HepG2 (cell line): ENCODE measurements around the gene YIF1B. TPM values are rescaled to one million over a fixed set of nuclear protein-coding genes. Genes with fewer than 3 reads are reported as not detected.

Experiments
- ATAC-seq: fragments of 200-7000 bp; cut with Tn5 transposase; 3 replicates; pipeline ENCODE4 v1.9.1; 2020; ENCODE audit warnings: mild to moderate bottlenecking, moderate library complexity
- BruUV-seq: library from RNA; stranded (reverse); fragments of 400-500 nt; replicated peaks from 2 replicates; lab custom pipeline; 2021; lab: Mats Ljungman, UMichigan
- CTCF ChIA-PET: fragments of 300-600 bp; formaldehyde crosslinking; extraction: SDS; loops from one replicate; lab custom pipeline; 2021; ENCODE audit warnings: low total read pairs, inconsistent platforms, low intra/inter-chr PET ratio; lab: Yijun Ruan, JAX
- POLR2A ChIA-PET: fragments of 350-600 bp; sonication (Branson Sonifier 250); formaldehyde crosslinking; loops from one replicate; lab custom pipeline; 2020; ENCODE audit warnings: antibody characterized with exemption, inconsistent platforms; lab: Yijun Ruan, JAX
- DNase-seq: peaks from one replicate; pipeline ENCODE4 v3.0.0-alpha.2; 2015; ENCODE audit warnings: low spot score
- FAIRE-seq: peaks from 3 replicates; lab custom pipeline; 2011; peaks lifted over from hg19 to GRCh38; lab: Jason Lieb, UNC
- H2AFZ ChIP-seq: one replicate; pipeline ENCODE4 v1.6.1; 2011; ENCODE audit warnings: low read length, inconsistent platforms
- H3K27ac ChIP-seq: fragments of 300-600 bp; 3 replicates; pipeline ENCODE4 v1.8.0; 2011; ENCODE audit warnings: mixed run types, mild to moderate bottlenecking, mixed read lengths, low read length, inconsistent platforms; ENCODE audit not compliant: insufficient read depth; ENCODE audit errors: extremely low read length
- H3K27me3 ChIP-seq, 2 experiments: fragments of 200-600 bp in 1 of 2; 2 replicates in 1 of 2; 3 replicates in 1 of 2; pipeline versions ENCODE4 v1.6.0 to v1.8.0; 2011; ENCODE audit warnings: low read length in 2 of 2, mild to moderate bottlenecking in 2 of 2, moderate library complexity in 2 of 2, inconsistent platforms in 1 of 2; ENCODE audit not compliant: insufficient read depth in 2 of 2, control insufficient read depth in 1 of 2
- H3K36me3 ChIP-seq, 2 experiments: fragments of 200-600 bp in 1 of 2; replicated peaks in 1 of 2; 2 replicates in 1 of 2; 3 replicates in 1 of 2; pipeline versions ENCODE4 v1.5.1 to v1.8.0; 2011; ENCODE audit warnings: low read length in 2 of 2, inconsistent platforms in 1 of 2; ENCODE audit not compliant: insufficient read depth in 2 of 2, control insufficient read depth in 1 of 2
- H3K4me1 ChIP-seq: 2 replicates; pipeline ENCODE4 v1.5.1; 2012; ENCODE audit warnings: low read length, inconsistent platforms; ENCODE audit not compliant: insufficient read depth
- H3K4me2 ChIP-seq: 2 replicates; pipeline ENCODE4 v1.6.0; 2011; ENCODE audit warnings: low read depth, low read length, inconsistent platforms
- H3K4me3 ChIP-seq, 3 experiments: fragments of 200-600 bp in 1 of 3; sonication (generic), shearing (Covaris generic) in 1 of 3; replicated peaks in 1 of 3; 2 replicates each; pipeline ENCODE4 v1.5.1; 2011 to 2016; ENCODE audit warnings: low read length in 3 of 3, inconsistent platforms in 2 of 3, low read depth in 2 of 3, mild to moderate bottlenecking in 2 of 3, control low read depth in 1 of 3, mixed read lengths in 1 of 3; ENCODE audit not compliant: insufficient read depth in 1 of 3
- H3K79me2 ChIP-seq: one replicate; pipeline ENCODE4 v1.6.1; 2011; ENCODE audit warnings: low read length, inconsistent platforms; ENCODE audit not compliant: insufficient read depth
- H3K9ac ChIP-seq: 2 replicates; pipeline ENCODE4 v1.6.0; 2011; ENCODE audit warnings: mild to moderate bottlenecking, low read depth, low read length, inconsistent platforms; ENCODE audit not compliant: insufficient read depth
- H3K9me3 ChIP-seq: 2 replicates; pipeline ENCODE4 v1.5.1; 2012; ENCODE audit warnings: mild to moderate bottlenecking, low read length
- H4K20me1 ChIP-seq: 2 replicates; pipeline ENCODE4 v1.6.0; 2011; ENCODE audit warnings: inconsistent platforms, mild to moderate bottlenecking, low read length, moderate library complexity; ENCODE audit not compliant: insufficient read depth
- CHD4 ChIP-seq: fragments of 200-600 bp; sonication (generic); IDR thresholded peaks from 2 replicates; pipeline ENCODE4 v1.7.0; 2017; ENCODE audit warnings: mild to moderate bottlenecking, low read length, borderline replicate concordance
- PHF21A ChIP-seq: sonication (generic); formaldehyde crosslinking; IDR thresholded peaks from 2 replicates; pipeline ENCODE4 v1.5.0; 2020; ENCODE audit warnings: mild to moderate bottlenecking, missing genetic modification reagents
- ZBTB20 ChIP-seq: sonication (generic); formaldehyde crosslinking; IDR thresholded peaks from 2 replicates; pipeline ENCODE4 v1.8.1; 2023; ENCODE audit warnings: missing genetic modification reagents, low read depth, mild to moderate bottlenecking, borderline replicate concordance
- ZNF121 ChIP-seq: sonication (generic); formaldehyde crosslinking; IDR thresholded peaks from 2 replicates; pipeline ENCODE4 v1.5.0; 2020; ENCODE audit warnings: mild to moderate bottlenecking, missing genetic modification reagents
- ZNF143 ChIP-seq: sonication (generic); formaldehyde crosslinking; IDR thresholded peaks from 2 replicates; pipeline ENCODE4 v1.4.0; 2020; ENCODE audit warnings: missing genetic modification reagents
- ZNF605 ChIP-seq: sonication (generic); formaldehyde crosslinking; IDR thresholded peaks from 2 replicates; pipeline ENCODE4 v1.8.0; 2022; ENCODE audit warnings: mild to moderate bottlenecking, missing genetic modification reagents
- WGBS: methylation state at CpG from one replicate; pipeline ENCODE4 v1.1.6; 2017; ENCODE audit warnings: low lambda C conversion rate; 5-methylcytosine and 5-hydroxymethylcytosine counted together
- in situ Hi-C: cut with HindIII; loops from 2 replicates; pipeline ENCODE4 v1.10.0; 2017; ENCODE audit warnings: low pct_unique_long_range_greater_than_20kb; ENCODE audit not compliant: extremely low pct_ligation_motif_present
- intact Hi-C: fragments of 100-400 bp; cut with micrococcal nuclease; formaldehyde crosslinking; loops from one replicate; pipeline ENCODE4 v1.10.0; 2022; ENCODE audit not compliant: unreplicated experiment
- polyA plus RNA-seq, 8 experiments: library from polyadenylated mRNA; depleted of rRNA in 3 of 8; stranded (reverse) in 7 of 8; unstranded in 1 of 8; fragments of >200 nt; fragmentation: Illumina TruSeq in 4 of 8; extraction: Trizol in 4 of 8; gene quantifications; 2 replicates each; pipeline versions ENCODE4 v1.2.1 to v1.2.3, GENCODE V29; 2011 to 2016; ENCODE audit warnings: low read depth in 4 of 8, missing spikeins in 1 of 8, mixed read lengths in 1 of 8; ENCODE audit not compliant: insufficient read depth in 1 of 8
- total RNA-seq, 5 experiments: library from RNA; depleted of rRNA; stranded (reverse); fragments of >200 nt; fragmentation: Illumina TruSeq; extraction: Trizol; gene quantifications; 2 replicates each; pipeline ENCODE4 v1.2.3, GENCODE V29; 2016; ENCODE audit warnings: low read depth in 1 of 5
- TF ChIP-seq, protein P1 (sequence below): sonication (generic); formaldehyde crosslinking; IDR thresholded peaks from 2 replicates; pipeline ENCODE4 v1.8.1; 2022; ENCODE audit warnings: low read depth, mild to moderate bottlenecking, missing genetic modification reagents
- TF ChIP-seq, protein P2 (sequence below): sonication (generic); formaldehyde crosslinking; IDR thresholded peaks from 2 replicates; pipeline ENCODE4 v1.5.0; 2020; ENCODE audit warnings: mild to moderate bottlenecking, missing genetic modification reagents
- TF ChIP-seq, protein P3 (sequence below): sonication (generic); formaldehyde crosslinking; IDR thresholded peaks from 2 replicates; pipeline ENCODE4 v1.9.0; 2021; ENCODE audit warnings: missing genetic modification reagents, borderline replicate concordance

YIF1B gene
- total and polyA plus RNA-seq, 2 of the 13 experiments (the other 11 are each of a cell fraction or from before 2014, with no cell fraction given), result 41.4 to 85.2 TPM

DNA sequence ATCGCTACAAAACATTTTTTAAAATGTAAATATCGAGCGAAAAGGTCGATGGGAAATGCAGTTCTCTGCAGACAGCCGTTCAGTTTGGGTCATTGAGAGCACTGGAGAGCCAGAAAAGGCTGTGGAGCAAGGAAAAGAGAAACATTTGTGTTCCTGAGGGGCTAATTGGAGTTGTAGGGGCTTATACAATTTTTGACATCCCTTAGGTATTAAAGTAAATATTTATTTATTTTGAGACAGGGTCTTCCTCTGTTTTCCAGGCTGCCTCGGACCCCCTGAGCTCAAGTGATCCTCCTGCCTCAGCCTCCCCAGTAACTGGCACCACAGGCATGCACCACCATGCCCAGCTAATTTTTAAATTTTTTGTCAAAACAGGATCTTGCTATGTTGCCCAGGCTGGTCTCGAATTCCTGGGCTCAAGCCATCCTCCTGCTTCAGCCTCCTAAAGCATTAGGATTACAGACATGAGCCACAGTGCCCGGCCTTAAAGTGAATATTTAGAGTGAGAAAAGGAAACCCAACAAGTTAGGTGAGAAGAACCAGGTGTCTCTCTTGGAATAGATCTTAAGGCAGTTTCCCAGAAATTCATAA is 825 bp upstream of the YIF1B start:
- H3K4me1 ChIP-seq, result peaks cover 27% of the 10 kb centered on the region
- ATAC-seq (peak; percentile 6; the same call in 2 of the 3 replicates), FAIRE-seq (no peak), DNase-seq (no peak)
- no peaks in the 10 kb centered on the region for H4K20me1 ChIP-seq
- no TSS peak for BruUV-seq
- no peaks in the 10 kb centered on the region for H3K9me3 ChIP-seq
- peak overlapping the region; percentile 36 for H2AFZ ChIP-seq
- peaks cover 6 to 36% of the 10 kb centered on the region in 2 experiments for H3K27me3 ChIP-seq
- ChIA-PET POLR2A (no interaction called here), CTCF (no interaction called here)
- intact Hi-C loops (no loop called here), in situ Hi-C loops (no loop called here)
- TF ChIP-seq ZNF605 (CRISPR knock-in tag), result 0 out of 2 replicates have a peak, but pooled peaks have one; percentile 44
- TF ChIP-seq, protein P1, sequence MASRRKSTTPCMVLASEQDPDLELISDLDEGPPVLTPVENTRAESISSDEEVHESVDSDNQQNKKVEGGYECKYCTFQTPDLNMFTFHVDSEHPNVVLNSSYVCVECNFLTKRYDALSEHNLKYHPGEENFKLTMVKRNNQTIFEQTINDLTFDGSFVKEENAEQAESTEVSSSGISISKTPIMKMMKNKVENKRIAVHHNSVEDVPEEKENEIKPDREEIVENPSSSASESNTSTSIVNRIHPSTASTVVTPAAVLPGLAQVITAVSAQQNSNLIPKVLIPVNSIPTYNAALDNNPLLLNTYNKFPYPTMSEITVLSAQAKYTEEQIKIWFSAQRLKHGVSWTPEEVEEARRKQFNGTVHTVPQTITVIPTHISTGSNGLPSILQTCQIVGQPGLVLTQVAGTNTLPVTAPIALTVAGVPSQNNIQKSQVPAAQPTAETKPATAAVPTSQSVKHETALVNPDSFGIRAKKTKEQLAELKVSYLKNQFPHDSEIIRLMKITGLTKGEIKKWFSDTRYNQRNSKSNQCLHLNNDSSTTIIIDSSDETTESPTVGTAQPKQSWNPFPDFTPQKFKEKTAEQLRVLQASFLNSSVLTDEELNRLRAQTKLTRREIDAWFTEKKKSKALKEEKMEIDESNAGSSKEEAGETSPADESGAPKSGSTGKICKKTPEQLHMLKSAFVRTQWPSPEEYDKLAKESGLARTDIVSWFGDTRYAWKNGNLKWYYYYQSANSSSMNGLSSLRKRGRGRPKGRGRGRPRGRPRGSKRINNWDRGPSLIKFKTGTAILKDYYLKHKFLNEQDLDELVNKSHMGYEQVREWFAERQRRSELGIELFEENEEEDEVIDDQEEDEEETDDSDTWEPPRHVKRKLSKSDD (CRISPR knock-in tag), result no peak
- TF ChIP-seq, protein P2, sequence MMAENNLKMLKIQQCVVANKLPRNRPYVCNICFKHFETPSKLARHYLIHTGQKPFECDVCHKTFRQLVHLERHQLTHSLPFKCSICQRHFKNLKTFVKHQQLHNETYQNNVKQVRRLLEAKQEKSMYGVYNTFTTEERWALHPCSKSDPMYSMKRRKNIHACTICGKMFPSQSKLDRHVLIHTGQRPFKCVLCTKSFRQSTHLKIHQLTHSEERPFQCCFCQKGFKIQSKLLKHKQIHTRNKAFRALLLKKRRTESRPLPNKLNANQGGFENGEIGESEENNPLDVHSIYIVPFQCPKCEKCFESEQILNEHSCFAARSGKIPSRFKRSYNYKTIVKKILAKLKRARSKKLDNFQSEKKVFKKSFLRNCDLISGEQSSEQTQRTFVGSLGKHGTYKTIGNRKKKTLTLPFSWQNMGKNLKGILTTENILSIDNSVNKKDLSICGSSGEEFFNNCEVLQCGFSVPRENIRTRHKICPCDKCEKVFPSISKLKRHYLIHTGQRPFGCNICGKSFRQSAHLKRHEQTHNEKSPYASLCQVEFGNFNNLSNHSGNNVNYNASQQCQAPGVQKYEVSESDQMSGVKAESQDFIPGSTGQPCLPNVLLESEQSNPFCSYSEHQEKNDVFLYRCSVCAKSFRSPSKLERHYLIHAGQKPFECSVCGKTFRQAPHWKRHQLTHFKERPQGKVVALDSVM, result peak; percentile 54
- TF ChIP-seq ZNF143, result peak; percentile 70; the same call in 1 of the 2 replicates
- TF ChIP-seq CHD4, result peak; percentile 15; the same call in 1 of the 2 replicates
- TF ChIP-seq ZBTB20 (CRISPR knock-in tag), result no peak
- peak; percentile 70; the same call in 1 of the 2 replicates for TF ChIP-seq ZNF121 (CRISPR knock-in tag)
- TF ChIP-seq, protein P3, sequence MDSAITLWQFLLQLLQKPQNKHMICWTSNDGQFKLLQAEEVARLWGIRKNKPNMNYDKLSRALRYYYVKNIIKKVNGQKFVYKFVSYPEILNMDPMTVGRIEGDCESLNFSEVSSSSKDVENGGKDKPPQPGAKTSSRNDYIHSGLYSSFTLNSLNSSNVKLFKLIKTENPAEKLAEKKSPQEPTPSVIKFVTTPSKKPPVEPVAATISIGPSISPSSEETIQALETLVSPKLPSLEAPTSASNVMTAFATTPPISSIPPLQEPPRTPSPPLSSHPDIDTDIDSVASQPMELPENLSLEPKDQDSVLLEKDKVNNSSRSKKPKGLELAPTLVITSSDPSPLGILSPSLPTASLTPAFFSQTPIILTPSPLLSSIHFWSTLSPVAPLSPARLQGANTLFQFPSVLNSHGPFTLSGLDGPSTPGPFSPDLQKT (CRISPR knock-in tag), result no peak
- 0 out of 2 replicates have a peak, but pooled peaks have one; percentile 24 for TF ChIP-seq PHF21A (CRISPR knock-in tag)
- peak overlapping the region; percentile 64 for H3K9ac ChIP-seq
- H3K4me2 ChIP-seq, result peak overlapping the region; percentile 87
- peak overlapping the region; percentile 52 to 71 (median 66) for H3K4me3 ChIP-seq
- H3K27ac ChIP-seq, result peak overlapping the region; percentile 65
- WGBS, result 32% methylated on average over 8 of the region's 8 CpGs
- H3K36me3 ChIP-seq, result no peaks in the 10 kb centered on the region
- peaks cover 4% of the 10 kb centered on the region for H3K79me2 ChIP-seq
